Measurements from ENCODE around the gene CFAP299. TPM values are rescaled to one million over a fixed set of nuclear protein-coding genes. Genes with fewer than 3 reads are reported as not detected.

Gene CFAP299
- total RNA-seq, 2 donors from 2014 or later, result 0.17 TPM; not detected in 1

GRCh38 chr4:80324171-80324570 lies 11.4 kb upstream of the CFAP299 start:
- Histone ChIP-seq H3K4me3 (no peak overlapping the region), H3K9me3 (no peaks in the 10 kb centered on the region), H3K4me1 (replicated peaks) (no peaks in the 10 kb centered on the region), H3K27me3 (replicated peaks; ENCODE audit: insufficient read depth) (no peaks in the 10 kb centered on the region), H3K36me3 (no peaks in the 10 kb centered on the region), H3K27ac (no peak overlapping the region)
- WGBS, result 57% methylated on average over 6 of the region's 6 CpGs
- no peak for DNase-seq (ENCODE audit: low spot score)
- TF ChIP-seq POLR2AphosphoS5 (IDR thresholded peaks at IDR 0.05) (no peak), POLR2A (IDR thresholded peaks at IDR 0.05) (no peak)
- TF ChIP-seq, protein P1, sequence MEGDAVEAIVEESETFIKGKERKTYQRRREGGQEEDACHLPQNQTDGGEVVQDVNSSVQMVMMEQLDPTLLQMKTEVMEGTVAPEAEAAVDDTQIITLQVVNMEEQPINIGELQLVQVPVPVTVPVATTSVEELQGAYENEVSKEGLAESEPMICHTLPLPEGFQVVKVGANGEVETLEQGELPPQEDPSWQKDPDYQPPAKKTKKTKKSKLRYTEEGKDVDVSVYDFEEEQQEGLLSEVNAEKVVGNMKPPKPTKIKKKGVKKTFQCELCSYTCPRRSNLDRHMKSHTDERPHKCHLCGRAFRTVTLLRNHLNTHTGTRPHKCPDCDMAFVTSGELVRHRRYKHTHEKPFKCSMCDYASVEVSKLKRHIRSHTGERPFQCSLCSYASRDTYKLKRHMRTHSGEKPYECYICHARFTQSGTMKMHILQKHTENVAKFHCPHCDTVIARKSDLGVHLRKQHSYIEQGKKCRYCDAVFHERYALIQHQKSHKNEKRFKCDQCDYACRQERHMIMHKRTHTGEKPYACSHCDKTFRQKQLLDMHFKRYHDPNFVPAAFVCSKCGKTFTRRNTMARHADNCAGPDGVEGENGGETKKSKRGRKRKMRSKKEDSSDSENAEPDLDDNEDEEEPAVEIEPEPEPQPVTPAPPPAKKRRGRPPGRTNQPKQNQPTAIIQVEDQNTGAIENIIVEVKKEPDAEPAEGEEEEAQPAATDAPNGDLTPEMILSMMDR (IDR thresholded peaks at IDR 0.05), result no peak
- intact Hi-C loops (cut with DNase I), result no loop called here

DNA sequence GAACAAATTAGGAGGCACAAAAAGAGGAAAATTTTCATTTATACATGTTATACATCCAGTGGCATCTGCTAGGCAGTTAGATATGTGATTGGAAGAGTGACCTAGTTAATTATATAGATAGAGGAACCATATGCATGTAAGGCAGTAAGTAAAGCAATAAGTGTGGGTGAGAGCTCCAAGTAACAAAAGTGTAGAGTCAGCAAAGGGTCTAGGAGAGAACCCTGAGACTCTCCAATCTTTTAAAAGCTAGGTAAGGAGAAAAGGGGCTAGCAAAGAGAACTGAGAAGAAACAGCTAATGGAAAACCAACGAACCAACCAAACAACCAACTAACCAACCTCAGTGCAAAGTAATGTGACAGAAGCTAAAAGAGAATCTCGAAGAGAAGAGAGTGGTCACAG lies 3.8 kb upstream of the CFAP299 start:
- no peaks in the 10 kb centered on the region for H3K36me3 ChIP-seq
- intact Hi-C loops (cut with DNase I), result no loop called here
- no peaks in the 10 kb centered on the region for H3K9me3 ChIP-seq
- H3K27ac ChIP-seq, result no peak overlapping the region
- no peak overlapping the region for H3K4me3 ChIP-seq
- H3K27me3 ChIP-seq (replicated peaks; ENCODE audit: insufficient read depth), result no peaks in the 10 kb centered on the region
- WGBS, result 90% methylated on average over 2 of the region's 2 CpGs
- no peaks in the 10 kb centered on the region for H3K4me1 ChIP-seq (replicated peaks)
- TF ChIP-seq POLR2A (IDR thresholded peaks at IDR 0.05) (no peak), POLR2AphosphoS5 (IDR thresholded peaks at IDR 0.05) (no peak)
- TF ChIP-seq, protein P1 (IDR thresholded peaks at IDR 0.05), result no peak
- no peak for DNase-seq (ENCODE audit: low spot score)

- Histone ChIP-seq H3K27me3 (replicated peaks; ENCODE audit: insufficient read depth) (no peaks in the 10 kb centered on the region), H3K4me1 (replicated peaks) (no peaks in the 10 kb centered on the region), H3K4me3 (no peak overlapping the region), H3K36me3 (no peaks in the 10 kb centered on the region), H3K27ac (no peak overlapping the region), H3K9me3 (no peaks in the 10 kb centered on the region)
- intact Hi-C loops (cut with DNase I), result no loop called here
- no peak for DNase-seq (ENCODE audit: low spot score)
- TF ChIP-seq POLR2A (IDR thresholded peaks at IDR 0.05) (no peak), POLR2AphosphoS5 (IDR thresholded peaks at IDR 0.05) (no peak)
- TF ChIP-seq, protein P1 (IDR thresholded peaks at IDR 0.05), result no peak
- 67% methylated on average over 4 of the region's 4 CpGs for WGBS
Observed at GRCh38 chr4:80333121-80333520, 2.4 kb upstream of the CFAP299 start.

GRCh38 chr4:80334568-80334967 lies 962 bp upstream of the CFAP299 start:
- 79% methylated on average over 1 of the region's 1 CpG for WGBS
- intact Hi-C loops (cut with DNase I), result no loop called here
- no peak overlapping the region for H3K27ac ChIP-seq
- no peaks in the 10 kb centered on the region for H3K4me1 ChIP-seq (replicated peaks)
- H3K4me3 ChIP-seq, result no peak overlapping the region
- H3K36me3 ChIP-seq, result no peaks in the 10 kb centered on the region
- DNase-seq (ENCODE audit: low spot score), result no peak
- H3K27me3 ChIP-seq (replicated peaks; ENCODE audit: insufficient read depth), result no peaks in the 10 kb centered on the region
- TF ChIP-seq POLR2A (IDR thresholded peaks at IDR 0.05) (no peak), POLR2AphosphoS5 (IDR thresholded peaks at IDR 0.05) (no peak)
- TF ChIP-seq, protein P1 (IDR thresholded peaks at IDR 0.05), result no peak
- H3K9me3 ChIP-seq, result no peaks in the 10 kb centered on the region

- DNase-seq (ENCODE audit: low spot score), result no peak
- Histone ChIP-seq H3K27me3 (replicated peaks; ENCODE audit: insufficient read depth) (no peaks in the 10 kb centered on the region), H3K27ac (no peak overlapping the region), H3K4me3 (peak overlapping the region; percentile 42 to 44), H3K36me3 (no peaks in the 10 kb centered on the region), H3K4me1 (replicated peaks) (no peaks in the 10 kb centered on the region), H3K9me3 (no peaks in the 10 kb centered on the region)
- intact Hi-C loops (cut with DNase I), result no loop called here
- TF ChIP-seq POLR2AphosphoS5 (IDR thresholded peaks at IDR 0.05) (no peak), POLR2A (IDR thresholded peaks at IDR 0.05) (no peak)
- TF ChIP-seq, protein P1 (IDR thresholded peaks at IDR 0.05), result no peak
- WGBS, result 13% methylated on average over 3 of the region's 3 CpGs
Observed at GRCh38 chr4:80335226-80335553, 340 bp upstream of the CFAP299 start.
